ENCODE results near the gene SH3PXD2A.
A peak's percentile ranks its signal among the peaks of the same experiment; 100 is the strongest.

The SH3PXD2A gene

DNA sequence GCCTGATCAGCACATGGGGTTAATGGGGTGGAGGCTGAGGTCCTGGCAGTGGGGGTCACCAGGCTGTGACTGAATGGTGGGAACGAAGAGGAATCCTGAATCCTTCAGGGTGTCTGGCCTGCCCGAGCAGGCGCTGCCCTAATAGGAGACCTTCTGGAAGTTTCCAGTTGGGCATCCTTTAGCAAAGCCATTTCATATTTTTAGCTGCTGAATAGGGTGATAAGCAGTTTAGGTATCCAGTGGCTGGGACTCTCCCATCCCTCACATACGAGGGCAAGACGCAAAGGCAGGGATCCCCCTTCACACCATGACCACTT, 159.3 kb downstream of the SH3PXD2A start:
- Histone ChIP-seq H3K27me3 (ENCODE audit: control insufficient read depth, insufficient read depth, low read length) (peaks cover 34% of the 10 kb centered on the region), H3K4me1 (ENCODE audit: control insufficient read depth, insufficient read depth, low read length) (peaks cover 17% of the 10 kb centered on the region), H3K36me3 (ENCODE audit: control insufficient read depth, insufficient read depth, low read length) (no peaks in the 10 kb centered on the region), H3K9me3 (ENCODE audit: control insufficient read depth, insufficient read depth, low read length) (no peaks in the 10 kb centered on the region), H3K4me3 (ENCODE audit: low read depth, low read length) (no peak overlapping the region), H3K9ac (ENCODE audit: low read depth, low read length) (no peak overlapping the region)

- no peak overlapping the region for H3K4me3 ChIP-seq (ENCODE audit: low read depth, low read length)
- H3K9me3 ChIP-seq (ENCODE audit: control insufficient read depth, insufficient read depth, low read length): no peaks in the 10 kb centered on the region
- peaks cover 34% of the 10 kb centered on the region for H3K27me3 ChIP-seq (ENCODE audit: control insufficient read depth, insufficient read depth, low read length)
- H3K9ac ChIP-seq (ENCODE audit: low read depth, low read length): no peak overlapping the region
- no peaks in the 10 kb centered on the region for H3K36me3 ChIP-seq (ENCODE audit: control insufficient read depth, insufficient read depth, low read length)
- peaks cover 17% of the 10 kb centered on the region for H3K4me1 ChIP-seq (ENCODE audit: control insufficient read depth, insufficient read depth, low read length)
Measured at GRCh38 chr10:103695584-103696005, 159.8 kb downstream of the SH3PXD2A start.

GRCh38 chr10:103693812-103694205, 161.6 kb downstream of the SH3PXD2A start:
- H3K36me3 ChIP-seq (ENCODE audit: control insufficient read depth, insufficient read depth, low read length): no peaks in the 10 kb centered on the region
- no peaks in the 10 kb centered on the region for H3K9me3 ChIP-seq (ENCODE audit: control insufficient read depth, insufficient read depth, low read length)
- H3K4me1 ChIP-seq (ENCODE audit: control insufficient read depth, insufficient read depth, low read length): peaks cover 17% of the 10 kb centered on the region
- peak overlapping the region; percentile 60 for H3K4me3 ChIP-seq (ENCODE audit: low read depth, low read length)
- H3K27me3 ChIP-seq (ENCODE audit: control insufficient read depth, insufficient read depth, low read length): peaks cover 38% of the 10 kb centered on the region
- H3K9ac ChIP-seq (ENCODE audit: low read depth, low read length): no peak overlapping the region

GRCh38 chr10:103692952-103693811, 162.2 kb downstream of the SH3PXD2A start:
- Histone ChIP-seq H3K9ac (ENCODE audit: low read depth, low read length) (no peak overlapping the region), H3K9me3 (ENCODE audit: control insufficient read depth, insufficient read depth, low read length) (no peaks in the 10 kb centered on the region), H3K4me3 (ENCODE audit: low read depth, low read length) (peak overlapping the region; percentile 72), H3K4me1 (ENCODE audit: control insufficient read depth, insufficient read depth, low read length) (peaks cover 17% of the 10 kb centered on the region), H3K27me3 (ENCODE audit: control insufficient read depth, insufficient read depth, low read length) (peaks cover 38% of the 10 kb centered on the region), H3K36me3 (ENCODE audit: control insufficient read depth, insufficient read depth, low read length) (no peaks in the 10 kb centered on the region)

- Histone ChIP-seq H3K4me1 (ENCODE audit: control insufficient read depth, insufficient read depth, low read length) (peaks cover 17% of the 10 kb centered on the region), H3K9ac (ENCODE audit: low read depth, low read length) (no peak overlapping the region), H3K9me3 (ENCODE audit: control insufficient read depth, insufficient read depth, low read length) (no peaks in the 10 kb centered on the region), H3K4me3 (ENCODE audit: low read depth, low read length) (peak overlapping the region; percentile 72), H3K27me3 (ENCODE audit: control insufficient read depth, insufficient read depth, low read length) (peaks cover 38% of the 10 kb centered on the region), H3K36me3 (ENCODE audit: control insufficient read depth, insufficient read depth, low read length) (no peaks in the 10 kb centered on the region)
Measured at GRCh38 chr10:103692436-103692951, 162.9 kb downstream of the SH3PXD2A start.

GRCh38 chr10:103691723-103692435, 163.5 kb downstream of the SH3PXD2A start:
- Histone ChIP-seq H3K36me3 (ENCODE audit: control insufficient read depth, insufficient read depth, low read length) (no peaks in the 10 kb centered on the region), H3K27me3 (ENCODE audit: control insufficient read depth, insufficient read depth, low read length) (peaks cover 38% of the 10 kb centered on the region), H3K4me3 (ENCODE audit: low read depth, low read length) (peak overlapping the region; percentile 72), H3K4me1 (ENCODE audit: control insufficient read depth, insufficient read depth, low read length) (peaks cover 17% of the 10 kb centered on the region), H3K9me3 (ENCODE audit: control insufficient read depth, insufficient read depth, low read length) (no peaks in the 10 kb centered on the region), H3K9ac (ENCODE audit: low read depth, low read length) (no peak overlapping the region)

DNA sequence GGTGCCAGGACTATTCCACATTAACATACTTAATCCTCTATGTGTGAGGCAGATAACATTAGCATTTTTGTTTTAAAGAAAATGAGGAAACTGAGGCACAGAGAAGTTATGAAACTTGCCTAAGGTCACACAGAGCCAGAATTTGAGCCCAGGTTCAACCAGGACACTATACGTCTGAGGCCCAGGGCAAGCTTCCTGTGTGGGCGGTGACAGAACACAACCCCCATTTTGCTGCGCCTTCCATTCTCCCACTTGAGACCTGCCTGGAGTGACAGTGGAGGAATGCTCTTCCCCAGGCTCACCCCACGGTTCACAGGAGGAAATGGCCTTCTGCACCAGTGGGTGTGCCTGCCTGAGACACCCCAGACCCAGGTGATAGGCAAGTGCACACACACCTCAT, 164.1 kb downstream of the SH3PXD2A start:
- H3K4me3 ChIP-seq (ENCODE audit: low read depth, low read length): peak overlapping the region; percentile 72
- H3K9ac ChIP-seq (ENCODE audit: low read depth, low read length): no peak overlapping the region
- peaks cover 14% of the 10 kb centered on the region for H3K4me1 ChIP-seq (ENCODE audit: control insufficient read depth, insufficient read depth, low read length)
- no peaks in the 10 kb centered on the region for H3K36me3 ChIP-seq (ENCODE audit: control insufficient read depth, insufficient read depth, low read length)
- no peaks in the 10 kb centered on the region for H3K9me3 ChIP-seq (ENCODE audit: control insufficient read depth, insufficient read depth, low read length)
- H3K27me3 ChIP-seq (ENCODE audit: control insufficient read depth, insufficient read depth, low read length): peaks cover 38% of the 10 kb centered on the region

- Histone ChIP-seq H3K36me3 (ENCODE audit: control insufficient read depth, insufficient read depth, low read length) (no peaks in the 10 kb centered on the region), H3K27me3 (ENCODE audit: control insufficient read depth, insufficient read depth, low read length) (peaks cover 32% of the 10 kb centered on the region), H3K9me3 (ENCODE audit: control insufficient read depth, insufficient read depth, low read length) (no peaks in the 10 kb centered on the region), H3K9ac (ENCODE audit: low read depth, low read length) (no peak overlapping the region), H3K4me1 (ENCODE audit: control insufficient read depth, insufficient read depth, low read length) (peaks cover 17% of the 10 kb centered on the region), H3K4me3 (ENCODE audit: low read depth, low read length) (no peak overlapping the region)
Measured at GRCh38 chr10:103690281-103690680, 165.1 kb downstream of the SH3PXD2A start.

- H3K4me3 ChIP-seq (ENCODE audit: low read depth, low read length): no peak overlapping the region
- H3K9ac ChIP-seq (ENCODE audit: low read depth, low read length): no peak overlapping the region
- no peaks in the 10 kb centered on the region for H3K9me3 ChIP-seq (ENCODE audit: control insufficient read depth, insufficient read depth, low read length)
- H3K4me1 ChIP-seq (ENCODE audit: control insufficient read depth, insufficient read depth, low read length): peaks cover 14% of the 10 kb centered on the region
- no peaks in the 10 kb centered on the region for H3K36me3 ChIP-seq (ENCODE audit: control insufficient read depth, insufficient read depth, low read length)
- peaks cover 14% of the 10 kb centered on the region for H3K27me3 ChIP-seq (ENCODE audit: control insufficient read depth, insufficient read depth, low read length)
Measured at GRCh38 chr10:103688491-103688890, 166.9 kb downstream of the SH3PXD2A start.

DNA sequence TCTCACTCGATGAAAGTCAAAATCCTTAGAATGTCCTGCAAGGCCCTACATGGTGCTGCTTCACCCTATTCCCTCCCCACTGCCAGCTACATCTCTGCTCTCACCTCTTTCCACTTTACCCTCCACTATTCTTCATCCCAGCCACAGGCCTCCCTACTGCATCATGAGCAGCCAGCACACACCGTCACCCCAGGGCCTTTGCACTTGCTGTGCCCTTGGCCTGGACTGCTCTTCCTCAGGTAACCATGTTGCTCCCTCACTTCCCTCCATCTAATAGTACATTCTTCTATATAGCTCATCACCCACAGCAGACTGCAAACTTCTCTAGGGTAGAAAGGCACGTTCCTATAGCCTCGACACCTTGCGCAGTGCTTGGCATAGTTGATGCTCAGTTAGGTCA, 167.7 kb downstream of the SH3PXD2A start:
- no peaks in the 10 kb centered on the region for H3K36me3 ChIP-seq (ENCODE audit: control insufficient read depth, insufficient read depth, low read length)
- peaks cover 13% of the 10 kb centered on the region for H3K4me1 ChIP-seq (ENCODE audit: control insufficient read depth, insufficient read depth, low read length)
- no peak overlapping the region for H3K9ac ChIP-seq (ENCODE audit: low read depth, low read length)
- no peaks in the 10 kb centered on the region for H3K9me3 ChIP-seq (ENCODE audit: control insufficient read depth, insufficient read depth, low read length)
- no peak overlapping the region for H3K4me3 ChIP-seq (ENCODE audit: low read depth, low read length)
- H3K27me3 ChIP-seq (ENCODE audit: control insufficient read depth, insufficient read depth, low read length): peaks cover 13% of the 10 kb centered on the region

DNA sequence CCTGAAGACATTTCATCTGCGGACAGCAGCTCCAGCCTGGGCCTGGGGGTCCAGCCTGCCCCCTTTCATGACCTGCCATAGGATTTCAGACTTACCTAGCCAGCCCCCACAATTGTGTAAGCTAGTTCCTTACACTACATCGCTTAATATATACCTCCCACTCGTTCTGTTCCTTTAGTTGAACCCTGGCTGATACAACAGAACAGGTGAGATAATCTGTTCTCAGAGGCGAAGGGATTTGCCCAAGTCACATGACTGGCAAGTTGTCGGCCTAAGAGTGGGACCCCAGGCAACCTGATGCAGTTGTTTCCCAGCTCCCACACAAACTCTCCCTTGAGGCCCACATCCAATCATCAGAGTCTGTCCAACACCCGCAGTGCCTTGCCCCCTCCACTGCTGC, 168.2 kb downstream of the SH3PXD2A start:
- Histone ChIP-seq H3K4me3 (ENCODE audit: low read depth, low read length) (no peak overlapping the region), H3K9me3 (ENCODE audit: control insufficient read depth, insufficient read depth, low read length) (no peaks in the 10 kb centered on the region), H3K4me1 (ENCODE audit: control insufficient read depth, insufficient read depth, low read length) (peaks cover 13% of the 10 kb centered on the region), H3K36me3 (ENCODE audit: control insufficient read depth, insufficient read depth, low read length) (no peaks in the 10 kb centered on the region), H3K27me3 (ENCODE audit: control insufficient read depth, insufficient read depth, low read length) (peaks cover 13% of the 10 kb centered on the region), H3K9ac (ENCODE audit: low read depth, low read length) (no peak overlapping the region)

Data from iPS-15b (cell line).